A549 (cell line): ENCODE data around the gene FAM217B. TPM values are rescaled to one million over a fixed set of nuclear protein-coding genes. Genes with fewer than 3 reads are reported as not detected.
A peak's percentile ranks its signal among the peaks of the same experiment; 100 is the strongest.

ENCODE experiments used
- ATAC-seq, 2 experiments: fragments of 200-7000 bp in 1 of 2; fragments of >200 bp in 1 of 2; cut with Nextera tagmentation in 1 of 2; cut with Tn5 transposase in 1 of 2; 3 replicates each; pipeline versions ENCODE4 v1.8.0 to v1.9.1; 2018 to 2020; ENCODE audit warnings: mild to moderate bottlenecking in 1 of 2, moderate library complexity in 1 of 2
- CTCF ChIA-PET: fragments of 300-600 bp; sonication (Branson Sonifier 250); formaldehyde crosslinking; extraction: SDS; loops from one replicate; lab custom pipeline; 2021; ENCODE audit warnings: antibody characterized with exemption, inconsistent platforms; lab: Yijun Ruan, JAX
- POLR2A ChIA-PET: fragments of 350-600 bp; formaldehyde crosslinking; extraction: SDS; loops from one replicate; lab custom pipeline; 2021; ENCODE audit warnings: antibody characterized with exemption, inconsistent platforms; lab: Yijun Ruan, JAX
- DNase-seq, 2 experiments: peaks; one replicate each; pipeline versions ENCODE4 v3.0.0 to v3.0.0-alpha.2; 2011 to 2016; ENCODE audit warnings: low read depth in 1 of 2, low spot score in 1 of 2
- FAIRE-seq: peaks from 2 replicates; lab custom pipeline; 2011; peaks lifted over from hg19 to GRCh38; lab: Jason Lieb, UNC
- H3K27ac ChIP-seq, 2 experiments: fragments of >200 bp; sonication (Bioruptor Twin); formaldehyde crosslinking; 3 replicates each; pipeline ENCODE4 v1.5.1; 2016 to 2017
- H3K4me1 ChIP-seq: fragments of >200 bp; sonication (Bioruptor Twin); formaldehyde crosslinking; 3 replicates; pipeline ENCODE4 v1.6.1; 2016
- H3K4me2 ChIP-seq: fragments of >200 bp; sonication (Bioruptor Twin); formaldehyde crosslinking; 3 replicates; pipeline ENCODE4 v1.6.1; 2016
- H3K4me3 ChIP-seq: fragments of >200 bp; sonication (Bioruptor Twin); formaldehyde crosslinking; 3 replicates; pipeline ENCODE4 v1.5.1; 2016
- H3K9me3 ChIP-seq: fragments of >200 bp; sonication (Bioruptor Twin); formaldehyde crosslinking; 3 replicates; pipeline ENCODE4 v1.6.1; 2016
- CBX8 ChIP-seq: fragments of 200-600 bp; sonication (generic); IDR thresholded peaks from 2 replicates; pipeline ENCODE4 v1.6.1; 2016
- CHD2 ChIP-seq: fragments of 150-350 bp; IDR thresholded peaks from 2 replicates; pipeline ENCODE4 v1.6.1; 2014; ENCODE audit warnings: low read length; ENCODE audit not compliant: partially characterized antibody
- CHD4 ChIP-seq: fragments of 200-600 bp; sonication (generic); IDR thresholded peaks from 2 replicates; pipeline ENCODE4 v1.6.1; 2016; ENCODE audit warnings: antibody characterized with exemption, mild to moderate bottlenecking, borderline replicate concordance
- E2F6 ChIP-seq: IDR thresholded peaks from 2 replicates; pipeline ENCODE4 v1.6.1; 2012; ENCODE audit warnings: low read depth, borderline replicate concordance
- EHMT2 ChIP-seq: fragments of 200-600 bp; sonication (generic); IDR thresholded peaks from 2 replicates; pipeline ENCODE4 v1.6.1; 2016; ENCODE audit warnings: antibody characterized with exemption, low read depth, mild to moderate bottlenecking, moderate library complexity
- FOSB ChIP-seq: fragments of 250-450 bp; sonication (Bioruptor Pico); IDR thresholded peaks from 2 replicates; pipeline ENCODE4 v1.5.0; 2020; ENCODE audit warnings: mild to moderate bottlenecking, moderate library complexity
- FOSL2 ChIP-seq, 2 experiments: fragments of 450-650 bp in 1 of 2; fragments of >200 bp in 1 of 2; sonication (Bioruptor Twin) in 1 of 2; formaldehyde crosslinking; IDR thresholded peaks; 2 replicates each; pipeline versions ENCODE4 v1.5.0 to v1.6.1; 2016 to 2020; ENCODE audit warnings: mild to moderate bottlenecking in 1 of 2, moderate library complexity in 1 of 2
- FOXS1 ChIP-seq: fragments of 250-450 bp; sonication (Bioruptor Pico); IDR thresholded peaks from 2 replicates; pipeline ENCODE4 v1.5.0; 2020; ENCODE audit warnings: mild to moderate bottlenecking, moderate library complexity
- GATA3 ChIP-seq: IDR thresholded peaks from 2 replicates; pipeline ENCODE4 v1.6.1; 2012; ENCODE audit warnings: borderline replicate concordance
- HDAC2 ChIP-seq: fragments of 200-600 bp; sonication (generic); IDR thresholded peaks from 2 replicates; pipeline ENCODE4 v1.6.1; 2016
- HEYL ChIP-seq: fragments of 250-450 bp; sonication (Bioruptor Pico); IDR thresholded peaks from 2 replicates; pipeline ENCODE4 v1.8.0; 2021; ENCODE audit warnings: mild to moderate bottlenecking, moderate library complexity
- JUNB ChIP-seq: fragments of >200 bp; sonication (Bioruptor Twin); formaldehyde crosslinking; IDR thresholded peaks from 2 replicates; pipeline ENCODE4 v1.6.1; 2016
- MYC ChIP-seq: IDR thresholded peaks from 2 replicates; pipeline ENCODE4 v1.6.1; 2012; ENCODE audit warnings: mild to moderate bottlenecking, inconsistent platforms, low read length, improper control_type of control experiment, borderline replicate concordance
- NFE2L2 ChIP-seq: fragments of 150-350 bp; conservative IDR thresholded peaks from 2 replicates; pipeline ENCODE4 v1.6.1; 2014; ENCODE audit warnings: low read length
- PBX3 ChIP-seq: IDR thresholded peaks from 2 replicates; pipeline ENCODE4 v1.6.1; 2012
- PHF8 ChIP-seq: fragments of 200-600 bp; sonication (generic); IDR thresholded peaks from 2 replicates; pipeline ENCODE4 v1.6.1; 2016; ENCODE audit warnings: low read depth, mild to moderate bottlenecking, antibody characterized with exemption, moderate library complexity, borderline replicate concordance
- RAD21 ChIP-seq, 2 experiments: fragments of >200 bp in 1 of 2; sonication (Bioruptor Twin) in 1 of 2; formaldehyde crosslinking in 1 of 2; IDR thresholded peaks in 1 of 2; conservative IDR thresholded peaks in 1 of 2; 2 replicates in 1 of 2; 3 replicates in 1 of 2; pipeline ENCODE4 v1.6.1; 2012 to 2018; ENCODE audit warnings: inconsistent platforms in 1 of 2
- RARB ChIP-seq: fragments of 250-450 bp; sonication (Bioruptor Pico); IDR thresholded peaks from 2 replicates; pipeline ENCODE4 v1.8.0; 2021; ENCODE audit warnings: mild to moderate bottlenecking, moderate library complexity
- RCOR1 ChIP-seq: fragments of 150-350 bp; IDR thresholded peaks from 2 replicates; pipeline ENCODE4 v1.6.1; 2014; ENCODE audit warnings: antibody characterized with exemption, low read length, low read depth
- RNF2 ChIP-seq: fragments of 200-600 bp; sonication (generic); IDR thresholded peaks from 2 replicates; pipeline ENCODE4 v1.6.1; 2016; ENCODE audit warnings: low read depth, mild to moderate bottlenecking, antibody characterized with exemption, moderate library complexity, borderline replicate concordance
- TP53 ChIP-seq: fragments of 250-450 bp; sonication (Bioruptor Pico); IDR thresholded peaks from 2 replicates; pipeline ENCODE4 v1.5.0; 2021; ENCODE audit warnings: mild to moderate bottlenecking, moderate library complexity
- ZC3H11A ChIP-seq: fragments of 450-650 bp; IDR thresholded peaks from 2 replicates; pipeline ENCODE4 v1.6.1; 2014; ENCODE audit warnings: antibody characterized with exemption, mild to moderate bottlenecking
- ZFP36 ChIP-seq: fragments of 450-650 bp; IDR thresholded peaks from 2 replicates; pipeline ENCODE4 v1.6.1; 2014; ENCODE audit warnings: borderline replicate concordance; ENCODE audit not compliant: partially characterized antibody
- ZNF302 ChIP-seq: fragments of 250-450 bp; sonication (Bioruptor Pico); IDR thresholded peaks from 2 replicates; pipeline ENCODE4 v1.9.0; 2021; ENCODE audit warnings: inconsistent platforms, mild to moderate bottlenecking, moderate library complexity
- WGBS: methylation state at CpG from one replicate; pipeline ENCODE4 v1.1.6; 2017; ENCODE audit errors: missing lambda C conversion rate; 5-methylcytosine and 5-hydroxymethylcytosine counted together
- polyA plus RNA-seq, 4 experiments: library from polyadenylated mRNA; depleted of rRNA in 3 of 4; stranded (reverse); fragments of >200 nt; fragmentation: RNase III in 1 of 4; extraction: RNeasy Plus Mini Kit Qiagen cat#74134 plus additional on column Dnase treatment in 1 of 4; gene quantifications; 2 replicates in 3 of 4; 3 replicates in 1 of 4; pipeline ENCODE4 v1.2.3, GENCODE V29; 2011 to 2017
- TF ChIP-seq, protein P1 (sequence below): fragments of 200-600 bp; sonication (generic); IDR thresholded peaks from 2 replicates; pipeline ENCODE4 v1.6.1; 2016; ENCODE audit warnings: antibody characterized with exemption, mild to moderate bottlenecking, moderate library complexity
- TF ChIP-seq, protein P2 (sequence below): fragments of 150-350 bp; IDR thresholded peaks from 2 replicates; pipeline ENCODE4 v1.6.1; 2014; ENCODE audit warnings: low read depth, mild to moderate bottlenecking, low read length

FAM217B gene
- polyA plus RNA-seq, 2 of the 4 experiments (the other 2 are of a cell fraction) = 6.2 to 11.6 TPM

- TF ChIP-seq, protein P1, sequence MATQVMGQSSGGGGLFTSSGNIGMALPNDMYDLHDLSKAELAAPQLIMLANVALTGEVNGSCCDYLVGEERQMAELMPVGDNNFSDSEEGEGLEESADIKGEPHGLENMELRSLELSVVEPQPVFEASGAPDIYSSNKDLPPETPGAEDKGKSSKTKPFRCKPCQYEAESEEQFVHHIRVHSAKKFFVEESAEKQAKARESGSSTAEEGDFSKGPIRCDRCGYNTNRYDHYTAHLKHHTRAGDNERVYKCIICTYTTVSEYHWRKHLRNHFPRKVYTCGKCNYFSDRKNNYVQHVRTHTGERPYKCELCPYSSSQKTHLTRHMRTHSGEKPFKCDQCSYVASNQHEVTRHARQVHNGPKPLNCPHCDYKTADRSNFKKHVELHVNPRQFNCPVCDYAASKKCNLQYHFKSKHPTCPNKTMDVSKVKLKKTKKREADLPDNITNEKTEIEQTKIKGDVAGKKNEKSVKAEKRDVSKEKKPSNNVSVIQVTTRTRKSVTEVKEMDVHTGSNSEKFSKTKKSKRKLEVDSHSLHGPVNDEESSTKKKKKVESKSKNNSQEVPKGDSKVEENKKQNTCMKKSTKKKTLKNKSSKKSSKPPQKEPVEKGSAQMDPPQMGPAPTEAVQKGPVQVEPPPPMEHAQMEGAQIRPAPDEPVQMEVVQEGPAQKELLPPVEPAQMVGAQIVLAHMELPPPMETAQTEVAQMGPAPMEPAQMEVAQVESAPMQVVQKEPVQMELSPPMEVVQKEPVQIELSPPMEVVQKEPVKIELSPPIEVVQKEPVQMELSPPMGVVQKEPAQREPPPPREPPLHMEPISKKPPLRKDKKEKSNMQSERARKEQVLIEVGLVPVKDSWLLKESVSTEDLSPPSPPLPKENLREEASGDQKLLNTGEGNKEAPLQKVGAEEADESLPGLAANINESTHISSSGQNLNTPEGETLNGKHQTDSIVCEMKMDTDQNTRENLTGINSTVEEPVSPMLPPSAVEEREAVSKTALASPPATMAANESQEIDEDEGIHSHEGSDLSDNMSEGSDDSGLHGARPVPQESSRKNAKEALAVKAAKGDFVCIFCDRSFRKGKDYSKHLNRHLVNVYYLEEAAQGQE = no peak
- TF ChIP-seq EHMT2 (no peak), RCOR1 (no peak), NFE2L2 (no peak), FOSB (no peak), PBX3 (no peak), ZNF302 (CRISPR knock-in tag) (no peak), JUNB (no peak), ZFP36 (no peak)
- TF ChIP-seq, all 56 proteins: peak for 0
- Histone ChIP-seq H3K27ac (peak overlapping the region; percentile 95 to 96), H3K4me1 (peaks cover 24% of the 10 kb centered on the region), H3K4me3 (peak overlapping the region; percentile 82), H3K4me2 (peak overlapping the region; percentile 90), H3K9me3 (no peaks in the 10 kb centered on the region)
- DNase-seq (no peak), FAIRE-seq (no peak), ATAC-seq (peak; percentile 54 to 60)
- POLR2A ChIA-PET = interaction anchor here (0.6 to 1.7 kb wide), 10 partner anchors 8 to 91 kb away, joined by 3 to 11 read pairs (median 4); no protein-coding TSS in a partner anchor
- WGBS = under 1% methylated on average over 24 of the region's 24 CpGs
- CTCF ChIA-PET = interaction anchor here (0.7 to 3.0 kb wide), 9 partner anchors 9 to 369 kb away, joined by 3 to 21 read pairs (median 4); no protein-coding TSS in a partner anchor
Measured at GRCh38 chr20:59939879-59940128, 385 bp upstream of the FAM217B start.

GRCh38 chr20:59940956-59941294 lies 736 bp downstream of the FAM217B start:
- TF ChIP-seq CHD2 = no peak
- no peak for TF ChIP-seq TP53 (CRISPR knock-in tag)
- no peak for TF ChIP-seq RARB (CRISPR knock-in tag)
- TF ChIP-seq, all 56 proteins: peak for 0
- POLR2A ChIA-PET = interaction anchor here (0.7 to 1.7 kb wide), 2 partner anchors 11 to 14 kb away, joined by 3 to 8 read pairs; no protein-coding TSS in a partner anchor
- no peak for DNase-seq
- WGBS = 0% methylated on average over 4 of the region's 4 CpGs
- peak overlapping the region; percentile 95 to 96 for H3K27ac ChIP-seq
- peak overlapping the region; percentile 95 for H3K4me2 ChIP-seq
- no peak for FAIRE-seq
- peaks cover 24% of the 10 kb centered on the region for H3K4me1 ChIP-seq
- CTCF ChIA-PET = interaction anchor here (1.2 to 3.0 kb wide), 6 partner anchors 8 to 370 kb away, joined by 3 to 21 read pairs (median 4); no protein-coding TSS in a partner anchor
- no peaks in the 10 kb centered on the region for H3K9me3 ChIP-seq
- ATAC-seq = peak; percentile 14 to 26; a peak in 3 of 6 replicates
- peak overlapping the region; percentile 82 for H3K4me3 ChIP-seq

GRCh38 chr20:59942245-59942644 lies 2.1 kb downstream of the FAM217B start:
- FAIRE-seq (no peak), ATAC-seq (no peak), DNase-seq (no peak)
- CTCF ChIA-PET = no interaction called here
- POLR2A ChIA-PET = no interaction called here
- WGBS = 88% methylated on average over 2 of the region's 2 CpGs
- no peak overlapping the region for H3K4me2 ChIP-seq
- H3K4me1 ChIP-seq = peaks cover 24% of the 10 kb centered on the region
- H3K4me3 ChIP-seq = no peak overlapping the region
- no peaks in the 10 kb centered on the region for H3K9me3 ChIP-seq
- no peak overlapping the region for H3K27ac ChIP-seq
- TF ChIP-seq GATA3 (no peak), ZNF302 (CRISPR knock-in tag) (no peak), CHD4 (no peak), CBX8 (no peak), RAD21 (conservative IDR thresholded peaks at IDR 0.05 in 1 of 2, IDR thresholded peaks at IDR 0.05 in 1 of 2) (no peak), HDAC2 (no peak), PBX3 (no peak), ZC3H11A (no peak), E2F6 (no peak), FOSL2 (IDR thresholded peaks at IDR 0.05) (no peak), FOSL2 (CRISPR knock-in tag; IDR thresholded peaks at IDR 0.05) (no peak), HEYL (CRISPR knock-in tag) (no peak), RNF2 (no peak), PHF8 (no peak), MYC (no peak), FOXS1 (CRISPR knock-in tag) (no peak)
- TF ChIP-seq, protein P2, sequence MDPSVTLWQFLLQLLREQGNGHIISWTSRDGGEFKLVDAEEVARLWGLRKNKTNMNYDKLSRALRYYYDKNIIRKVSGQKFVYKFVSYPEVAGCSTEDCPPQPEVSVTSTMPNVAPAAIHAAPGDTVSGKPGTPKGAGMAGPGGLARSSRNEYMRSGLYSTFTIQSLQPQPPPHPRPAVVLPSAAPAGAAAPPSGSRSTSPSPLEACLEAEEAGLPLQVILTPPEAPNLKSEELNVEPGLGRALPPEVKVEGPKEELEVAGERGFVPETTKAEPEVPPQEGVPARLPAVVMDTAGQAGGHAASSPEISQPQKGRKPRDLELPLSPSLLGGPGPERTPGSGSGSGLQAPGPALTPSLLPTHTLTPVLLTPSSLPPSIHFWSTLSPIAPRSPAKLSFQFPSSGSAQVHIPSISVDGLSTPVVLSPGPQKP = no peak
